NCI-H774 (cell line): ENCODE measurements around the gene ZNF81.
"Not testable (repeated sequence)": the region's sequence is repeated elsewhere in the genome, so short reads cannot be mapped to it uniquely, and the experiment has no call there.

Experiments
- DNase-seq: peaks from one replicate; lab custom pipeline; 2025; lab: John Stamatoyannopoulos, UW

ZNF81 gene

DNA sequence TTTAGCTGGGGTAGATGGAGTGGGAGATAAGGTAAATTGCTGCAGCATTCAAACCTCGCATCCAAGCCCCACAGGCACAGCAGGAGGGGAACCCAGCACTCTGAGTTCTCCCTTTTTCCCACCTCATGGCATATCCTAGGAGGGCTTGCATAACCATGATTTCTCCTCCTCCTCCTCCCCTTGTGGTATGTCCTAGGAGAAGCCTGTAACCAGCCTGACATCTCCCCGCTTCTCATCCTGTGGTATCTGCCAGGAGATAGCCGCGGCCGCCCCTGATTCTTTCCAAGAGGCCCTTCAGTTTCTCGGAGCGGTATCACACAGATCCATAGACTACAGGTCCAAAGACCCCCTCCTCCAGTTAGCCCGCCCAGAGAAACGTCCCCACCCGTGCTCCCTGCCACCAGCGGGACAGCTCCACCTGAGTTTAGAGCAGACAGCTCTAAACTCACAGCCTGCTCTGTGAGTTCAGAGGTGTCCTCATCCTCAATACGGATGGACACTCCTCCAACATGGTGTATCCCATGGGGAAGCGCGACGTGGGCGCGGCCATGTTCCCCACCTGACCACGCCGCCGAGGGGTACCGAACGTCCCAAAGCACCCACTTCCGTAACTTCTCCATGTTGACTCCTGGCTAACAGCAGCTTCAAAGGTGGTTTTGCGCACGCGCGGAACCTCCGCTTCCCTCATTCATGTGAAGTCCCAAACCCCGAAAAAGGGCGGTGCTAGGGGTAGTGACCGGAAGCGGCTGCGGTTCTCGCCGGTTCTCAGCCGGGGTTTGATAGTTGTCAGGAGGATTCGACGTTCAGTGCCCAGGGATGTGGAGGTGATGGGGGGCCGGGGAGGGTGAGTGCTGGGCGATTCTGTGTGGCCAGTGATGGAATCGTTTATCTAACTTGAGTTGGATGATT, at the start of gene ZNF81:
TSS of gene ZNF81 (plus strand) at position 739 of the 909 bp plus-strand sequence. CDS start 9,366 bp downstream, outside the sequence.
- peak; percentile 89 for DNase-seq

DNA sequence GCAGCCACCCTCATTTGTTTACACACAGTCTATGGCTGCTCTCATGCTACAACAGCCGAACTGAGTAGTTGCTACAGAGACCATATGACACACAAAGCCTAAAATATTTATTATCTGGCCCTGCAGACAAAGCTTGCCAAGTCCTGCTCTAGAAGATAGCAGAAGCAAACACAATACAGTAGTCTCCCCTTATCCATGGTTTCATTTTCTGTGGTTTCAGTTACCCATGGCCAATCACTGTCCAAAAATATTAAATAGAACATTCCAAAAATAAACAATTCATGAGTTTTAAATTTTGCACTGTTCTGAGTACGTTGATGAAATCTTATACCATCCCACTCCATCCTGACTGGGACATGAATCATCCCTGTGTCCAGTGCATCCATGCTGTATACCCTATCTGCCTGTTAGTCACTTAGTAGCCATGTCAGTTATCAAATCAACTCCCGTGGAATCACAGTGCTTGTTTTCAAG, 40.2 kb upstream of the ZNF81 start:
- no peak for DNase-seq

- DNase-seq, result no peak
Observed at GRCh38 chrX:47797084-47797483, 39.6 kb upstream of the ZNF81 start.

DNA sequence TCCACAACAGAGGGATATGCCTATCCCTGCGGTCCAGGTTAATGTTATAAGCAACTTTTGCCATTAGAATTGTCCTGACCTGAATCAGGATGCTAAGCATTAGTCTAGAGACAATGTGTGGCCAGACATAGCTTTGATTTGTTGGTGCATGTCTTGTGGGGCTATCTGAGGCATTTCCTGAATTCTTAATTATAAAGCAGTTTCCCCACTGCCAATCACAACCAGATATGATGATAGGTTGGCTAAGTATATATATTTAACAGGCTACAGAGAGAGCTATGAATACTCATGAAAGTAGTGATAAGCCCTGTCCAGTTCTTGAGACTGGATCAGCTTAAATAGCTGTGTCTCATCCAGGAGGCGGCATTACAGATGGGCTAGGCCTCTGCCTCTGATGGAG, 37.8 kb upstream of the ZNF81 start:
- no peak for DNase-seq

DNA sequence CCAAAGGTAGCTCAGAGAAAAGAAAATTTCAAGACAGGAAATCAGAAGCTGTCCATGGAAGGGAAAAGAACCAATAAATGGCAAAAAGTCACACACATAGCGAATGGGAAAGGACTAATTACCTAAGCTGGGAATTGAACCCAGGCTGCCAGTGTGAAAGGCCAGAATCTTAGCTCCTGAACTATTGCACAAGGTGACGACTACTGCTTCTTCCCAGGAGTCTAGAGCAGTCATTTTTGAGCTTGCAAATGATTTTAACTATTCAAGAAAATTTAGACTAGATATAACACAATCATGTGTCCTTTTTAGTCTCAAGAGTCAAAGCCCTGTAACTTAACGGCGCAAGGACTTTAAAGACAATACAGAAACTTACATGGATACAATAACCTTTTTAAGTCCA, 34.1 kb upstream of the ZNF81 start:
- peak; percentile 45 for DNase-seq

- peak; percentile 14 for DNase-seq
Observed at GRCh38 chrX:47803103-47803502, 33.6 kb upstream of the ZNF81 start.

DNA sequence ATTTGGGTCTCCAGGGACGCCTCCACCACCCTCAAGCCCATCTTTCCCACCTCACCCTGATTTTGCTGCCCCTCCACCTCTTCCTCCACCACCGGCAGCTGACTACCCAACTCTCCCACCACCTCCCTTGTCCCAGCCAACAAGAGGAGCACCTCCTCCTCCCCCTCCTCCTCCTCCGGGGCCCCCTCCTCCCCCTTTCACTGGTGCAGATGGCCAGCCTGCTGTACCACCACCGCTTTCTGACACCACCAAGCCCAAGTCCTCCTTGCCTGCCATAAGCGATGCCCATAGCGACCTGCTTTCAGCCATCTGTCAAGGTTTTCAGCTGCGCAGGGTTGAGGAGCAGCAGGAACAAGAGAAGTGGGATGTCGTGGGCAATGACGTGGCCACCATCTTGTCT, 32.4 kb upstream of the ZNF81 start:
- no peak for DNase-seq

DNA sequence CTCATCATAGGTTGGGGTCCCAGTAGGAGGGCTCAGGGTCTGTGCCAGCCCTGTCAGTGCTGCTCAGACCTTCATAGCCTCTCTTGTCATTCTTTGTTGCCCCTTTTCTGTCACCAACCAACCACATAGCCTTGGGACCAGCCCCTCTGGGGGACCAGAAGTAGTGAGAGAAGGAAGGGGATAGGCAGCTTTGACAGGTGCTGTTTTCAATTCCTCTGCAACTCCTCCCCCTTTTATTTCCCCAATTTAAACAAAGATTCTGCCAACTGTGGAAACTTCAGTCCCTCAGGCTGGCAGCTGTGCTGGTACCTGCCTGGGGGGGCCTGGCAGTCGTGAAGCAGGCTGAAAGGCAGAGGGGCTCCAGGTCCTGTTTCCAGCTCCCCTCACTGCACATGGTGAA, 30.9 kb upstream of the ZNF81 start:
- DNase-seq, result not testable (repeated sequence)

DNA sequence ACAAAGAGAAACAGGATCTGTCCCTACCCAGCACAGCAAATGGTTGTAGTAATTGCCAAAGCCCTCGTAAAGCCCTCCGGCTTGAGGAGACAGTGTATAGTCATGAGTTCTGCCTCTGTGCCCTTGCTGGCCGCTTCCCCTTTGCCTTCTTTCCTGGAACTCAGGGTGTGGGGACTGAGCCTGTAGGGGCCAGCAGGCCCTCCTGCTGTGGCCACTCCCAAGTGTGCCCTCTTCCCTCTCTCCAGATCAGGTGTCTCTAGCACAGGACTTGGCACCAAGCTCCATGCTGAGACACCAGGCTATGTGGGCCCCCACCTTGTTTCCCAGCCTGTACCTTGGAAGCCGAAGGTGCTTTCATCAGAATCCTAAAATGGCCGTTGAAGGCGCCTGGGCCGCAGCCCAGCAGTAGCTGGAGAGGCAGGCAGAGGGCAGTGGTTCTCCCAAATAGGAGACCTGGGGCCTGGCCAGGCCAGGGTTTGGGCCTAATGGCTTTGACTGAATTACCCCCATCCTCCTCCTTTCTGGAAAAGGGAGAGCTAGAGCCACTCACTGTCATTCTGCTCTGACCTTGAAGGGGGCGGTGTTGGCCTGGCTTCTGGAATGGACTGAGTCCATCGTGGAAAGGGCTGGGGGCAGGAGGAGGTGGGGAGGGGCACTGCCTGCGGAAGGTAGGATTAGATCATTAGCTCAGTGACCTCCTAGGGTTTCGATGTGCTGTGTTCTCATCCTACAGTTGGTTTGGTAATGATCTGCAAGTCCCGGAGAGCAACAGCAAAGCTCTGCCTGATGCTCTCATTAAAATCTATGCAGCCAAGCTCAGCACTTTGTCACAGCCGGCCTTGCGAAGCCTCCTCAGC, 30.1 kb upstream of the ZNF81 start:
- not testable (repeated sequence) for DNase-seq

DNA sequence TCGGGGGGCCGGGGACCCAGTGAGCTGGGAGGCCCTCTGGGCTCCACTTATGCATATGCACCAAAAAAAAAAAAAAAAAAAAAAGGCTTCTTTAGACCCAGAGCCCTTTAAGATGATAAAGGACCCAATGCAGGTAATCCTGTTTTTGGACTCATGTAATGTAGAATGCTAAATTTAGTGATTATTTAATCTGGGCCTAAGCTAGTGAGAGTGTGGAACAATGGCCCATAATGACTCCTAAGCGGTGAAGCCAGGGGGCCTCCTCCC, 29.5 kb upstream of the ZNF81 start:
- DNase-seq, result not testable (repeated sequence)

- no peak for DNase-seq
Observed at GRCh38 chrX:47807548-47807947, 29.2 kb upstream of the ZNF81 start.

DNA sequence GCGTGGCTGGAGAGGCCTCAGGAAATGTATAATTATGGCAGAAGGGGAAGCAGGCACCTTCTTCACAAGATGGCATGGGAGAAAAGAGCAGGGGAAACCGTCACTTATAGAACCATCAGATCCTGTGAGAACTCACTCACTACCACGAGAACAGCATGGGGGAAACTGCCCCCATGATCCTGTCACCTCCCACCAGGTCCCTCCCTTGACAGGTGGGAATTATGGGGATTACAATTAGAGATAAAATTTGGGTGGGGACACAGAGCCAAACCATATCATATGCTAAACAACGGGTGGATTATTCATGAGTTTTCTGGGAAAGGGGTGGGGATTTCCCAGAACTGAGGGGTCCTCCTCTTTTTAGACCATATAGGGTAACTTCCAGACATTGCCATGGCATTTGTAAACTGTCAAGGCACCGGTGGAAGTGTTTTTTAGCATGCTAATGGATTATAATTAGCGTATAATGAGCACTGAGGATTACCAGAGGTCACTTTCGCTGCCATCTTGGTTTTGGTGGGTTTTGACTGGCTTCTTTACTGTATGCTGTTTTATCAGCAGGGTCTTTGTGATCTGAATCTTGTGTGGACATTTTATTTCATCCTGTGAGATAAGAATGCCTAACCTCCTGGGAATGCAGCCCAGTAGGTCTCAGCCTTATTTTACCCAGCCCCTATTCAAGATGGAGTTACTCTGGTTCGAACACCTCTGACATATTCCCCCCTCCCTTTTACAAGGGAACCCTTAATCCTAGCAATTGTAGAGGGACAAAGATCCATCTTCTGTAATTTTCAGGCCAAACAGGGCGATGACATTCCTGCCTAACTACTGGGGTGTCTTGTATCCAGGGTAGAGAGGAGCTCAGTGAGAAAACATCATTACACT, 27.6 kb upstream of the ZNF81 start:
- DNase-seq, result no peak

DNA sequence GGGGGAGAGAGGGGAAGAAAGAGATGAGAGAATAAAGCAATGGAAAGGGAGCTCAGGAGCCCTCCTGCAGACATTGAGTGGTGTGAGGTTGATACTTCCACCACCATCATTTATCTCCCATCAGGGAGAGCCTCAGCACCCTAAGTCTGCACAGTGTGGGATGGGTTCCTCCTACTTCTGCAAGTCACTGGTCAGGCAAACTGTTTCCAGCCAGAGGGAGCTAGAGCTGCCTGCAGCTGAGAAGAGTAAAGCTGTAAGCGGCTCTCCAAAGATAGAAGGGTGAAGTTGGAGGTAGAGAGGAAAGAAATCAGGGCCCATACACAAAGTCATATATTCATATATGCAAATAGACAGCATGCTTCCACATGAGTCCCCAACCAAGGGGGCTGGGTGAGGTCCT, 21.9 kb upstream of the ZNF81 start:
- no peak for DNase-seq

DNA sequence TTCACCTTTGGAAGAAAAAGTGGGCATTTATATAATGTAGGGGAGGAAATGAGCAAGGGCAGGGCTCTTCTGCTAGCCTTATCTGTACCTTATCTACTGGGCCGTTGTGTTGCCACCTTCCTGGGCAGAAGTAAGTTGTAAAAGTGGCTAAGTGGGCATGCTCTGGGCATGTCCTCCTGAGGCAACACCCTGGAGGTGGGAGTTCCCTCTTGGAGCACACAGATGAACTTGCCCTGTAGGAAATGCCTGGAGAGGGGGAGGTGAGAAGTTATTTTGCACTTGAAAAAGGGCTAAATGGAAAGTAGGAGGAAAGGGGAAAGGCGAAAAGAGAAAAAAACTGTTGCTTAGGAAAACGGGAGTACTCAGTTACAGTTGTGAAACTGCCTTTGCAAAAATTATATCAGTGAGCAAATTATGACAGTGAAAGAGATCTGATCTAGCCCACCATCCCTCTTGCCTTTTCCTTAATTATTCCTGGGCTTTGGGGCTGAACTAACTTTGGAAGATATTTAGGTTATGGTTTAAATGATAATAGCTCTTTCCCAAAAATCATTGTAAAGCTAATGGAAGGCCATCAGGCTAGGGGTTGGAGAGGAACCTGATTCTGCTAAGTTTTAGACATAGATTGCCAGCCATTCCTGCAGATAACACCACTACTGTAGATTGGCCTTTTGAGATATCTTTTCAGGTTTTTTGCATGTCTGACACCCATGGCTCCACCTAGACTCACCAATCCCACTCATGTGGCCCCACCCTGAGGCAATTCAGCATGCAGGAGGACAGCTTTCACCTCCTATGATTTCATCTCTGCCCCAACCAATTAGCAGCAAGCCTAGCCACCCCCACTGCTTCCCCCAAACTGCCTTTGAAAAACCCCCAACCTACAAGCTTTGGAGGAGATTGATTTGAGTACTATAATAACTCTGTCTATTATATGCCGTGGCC, 20.5 kb upstream of the ZNF81 start:
- DNase-seq, result no peak

GRCh38 chrX:47817421-47817820, 19.3 kb upstream of the ZNF81 start:
- no peak for DNase-seq

DNA sequence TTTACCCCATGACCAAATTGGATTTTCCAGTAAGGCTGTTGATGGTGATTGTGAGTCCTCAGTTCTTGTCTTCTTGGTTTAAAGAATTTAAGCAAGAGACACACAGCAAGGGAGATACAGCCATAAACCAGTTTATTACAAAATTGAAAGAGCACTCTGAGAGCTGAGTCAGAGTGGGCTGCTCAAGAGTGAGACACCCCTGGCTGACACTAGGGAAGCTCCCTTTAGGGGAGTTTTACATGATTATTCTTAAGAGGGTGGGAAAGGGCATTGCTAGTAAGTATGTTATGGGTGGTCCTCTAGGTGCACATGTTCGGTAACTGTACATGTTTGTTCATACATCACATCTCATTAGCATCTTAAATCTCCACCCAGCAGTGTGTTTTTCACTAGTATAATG, 18.8 kb upstream of the ZNF81 start:
- no peak for DNase-seq

- no peak for DNase-seq
Observed at GRCh38 chrX:47828984-47829383, 7.7 kb upstream of the ZNF81 start.

- DNase-seq, result peak; percentile 0
Observed at GRCh38 chrX:47831788-47832187, 4.9 kb upstream of the ZNF81 start.

- DNase-seq, result no peak
Observed at GRCh38 chrX:47838361-47838760, 1.7 kb downstream of the ZNF81 start.

DNA sequence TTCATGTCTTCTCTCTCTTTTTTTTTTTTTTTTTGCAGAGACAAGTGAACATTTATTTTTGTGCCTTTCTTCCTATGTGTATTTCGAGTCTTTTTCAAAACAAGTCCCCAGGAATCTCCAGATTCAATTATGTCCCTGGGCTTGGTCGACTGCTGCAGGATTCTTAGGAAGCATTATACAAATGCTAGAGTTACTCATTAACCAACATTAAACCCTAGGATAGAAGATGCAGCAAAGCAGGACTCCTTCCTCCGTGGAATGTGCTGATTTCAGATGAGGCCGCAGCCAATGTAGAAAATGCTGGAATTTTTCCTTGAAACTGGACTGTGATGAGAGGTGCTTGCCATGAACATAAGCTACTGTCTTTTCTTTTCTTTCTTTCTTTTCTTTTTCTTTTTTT, 3.4 kb downstream of the ZNF81 start:
- no peak for DNase-seq

DNA sequence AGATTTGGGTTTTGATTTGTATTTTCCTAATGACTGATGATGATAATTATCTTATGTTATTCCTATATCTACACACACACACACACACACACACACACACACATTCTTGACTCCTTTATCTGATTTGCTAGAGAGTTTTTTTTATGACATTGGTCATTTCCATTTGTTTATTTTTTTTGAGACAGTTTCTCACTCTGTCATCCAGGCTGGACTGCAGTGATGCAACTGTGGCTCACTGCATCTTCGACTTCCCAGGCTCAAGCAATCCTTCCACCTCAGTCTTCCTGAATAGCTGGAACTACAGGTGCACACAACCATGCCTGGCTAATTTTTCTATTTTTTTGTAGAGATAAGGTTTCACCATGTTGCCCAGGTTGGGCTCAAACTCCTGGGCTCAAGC, 6.7 kb downstream of the ZNF81 start:
- DNase-seq, result no peak
